ENCODE results near the gene SLIT3.

The SLIT3 gene

DNA sequence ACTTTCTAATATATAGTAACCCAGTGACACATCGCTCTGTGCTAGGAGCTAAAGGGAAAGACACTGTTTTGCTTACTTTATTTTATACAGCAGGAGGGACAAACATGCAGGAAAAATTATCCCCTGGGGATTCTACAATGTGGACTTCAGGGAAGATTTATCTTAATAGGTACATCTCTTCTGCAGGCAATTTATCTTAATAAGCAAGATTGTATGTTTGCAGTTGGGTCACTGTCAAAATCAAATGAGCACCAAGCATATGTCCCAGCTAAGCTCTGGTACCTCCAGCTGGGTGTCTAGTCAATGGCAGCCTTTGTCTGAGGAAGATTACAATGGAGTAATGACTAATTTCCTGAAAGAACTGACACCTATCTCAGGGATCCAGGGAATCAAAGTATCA, 411.9 kb downstream of the SLIT3 start:
- no peak overlapping the region for H3K4me3 ChIP-seq (ENCODE audit: low read length in 2 of 2)
- H3K9ac ChIP-seq (ENCODE audit: low read length in 2 of 2), result no peak overlapping the region
- H3K27ac ChIP-seq (ENCODE audit: low read length), result no peak overlapping the region
- no peaks in the 10 kb centered on the region for H3K9me3 ChIP-seq (ENCODE audit: control insufficient read depth in 2 of 2, low read length in 2 of 2)
- H3K27me3 ChIP-seq (ENCODE audit: control insufficient read depth in 1 of 2, insufficient read depth in 2 of 2, low read length in 2 of 2), result no peaks in the 10 kb centered on the region
- H3K4me1 ChIP-seq (ENCODE audit: control insufficient read depth, insufficient read depth, low read length), result peaks cover 5% of the 10 kb centered on the region
- H3K36me3 ChIP-seq (ENCODE audit: control insufficient read depth in 2 of 2, insufficient read depth in 2 of 2, low read length in 2 of 2), result no peaks in the 10 kb centered on the region

- Histone ChIP-seq H3K4me3 (ENCODE audit: low read length in 2 of 2) (no peak overlapping the region), H3K27me3 (ENCODE audit: control insufficient read depth in 1 of 2, insufficient read depth in 2 of 2, low read length in 2 of 2) (no peaks in the 10 kb centered on the region), H3K9me3 (ENCODE audit: control insufficient read depth in 2 of 2, low read length in 2 of 2) (no peaks in the 10 kb centered on the region), H3K36me3 (ENCODE audit: control insufficient read depth in 2 of 2, insufficient read depth in 2 of 2, low read length in 2 of 2) (peaks cover 0 to 1% of the 10 kb centered on the region in 2 donors), H3K4me1 (ENCODE audit: control insufficient read depth, insufficient read depth, low read length) (peaks cover 5% of the 10 kb centered on the region), H3K9ac (ENCODE audit: low read length in 2 of 2) (no peak overlapping the region), H3K27ac (ENCODE audit: low read length) (no peak overlapping the region)
These were observed 413.0 kb downstream of the SLIT3 start for GRCh38 chr5:168887931-168888330.

GRCh38 chr5:168886157-168886556, 414.8 kb downstream of the SLIT3 start:
- no peak overlapping the region for H3K27ac ChIP-seq (ENCODE audit: low read length)
- H3K9me3 ChIP-seq (ENCODE audit: control insufficient read depth in 2 of 2, low read length in 2 of 2), result no peaks in the 10 kb centered on the region
- peaks cover 0 to 4% of the 10 kb centered on the region in 2 donors for H3K36me3 ChIP-seq (ENCODE audit: control insufficient read depth in 2 of 2, insufficient read depth in 2 of 2, low read length in 2 of 2)
- no peak overlapping the region for H3K9ac ChIP-seq (ENCODE audit: low read length in 2 of 2)
- no peaks in the 10 kb centered on the region for H3K27me3 ChIP-seq (ENCODE audit: control insufficient read depth in 1 of 2, insufficient read depth in 2 of 2, low read length in 2 of 2)
- peaks cover 5% of the 10 kb centered on the region for H3K4me1 ChIP-seq (ENCODE audit: control insufficient read depth, insufficient read depth, low read length)
- H3K4me3 ChIP-seq (ENCODE audit: low read length in 2 of 2), result no peak overlapping the region

GRCh38 chr5:168885324-168886120, 415.4 kb downstream of the SLIT3 start:
- Histone ChIP-seq H3K4me3 (ENCODE audit: low read length in 2 of 2) (no peak overlapping the region), H3K27me3 (ENCODE audit: control insufficient read depth in 1 of 2, insufficient read depth in 2 of 2, low read length in 2 of 2) (no peaks in the 10 kb centered on the region), H3K9me3 (ENCODE audit: control insufficient read depth in 2 of 2, low read length in 2 of 2) (no peaks in the 10 kb centered on the region), H3K4me1 (ENCODE audit: control insufficient read depth, insufficient read depth, low read length) (peaks cover 5% of the 10 kb centered on the region), H3K36me3 (ENCODE audit: control insufficient read depth in 2 of 2, insufficient read depth in 2 of 2, low read length in 2 of 2) (peaks cover 0 to 4% of the 10 kb centered on the region in 2 donors), H3K27ac (ENCODE audit: low read length) (no peak overlapping the region), H3K9ac (ENCODE audit: low read length in 2 of 2) (no peak overlapping the region)

GRCh38 chr5:168883991-168884390, 416.9 kb downstream of the SLIT3 start:
- H3K36me3 ChIP-seq (ENCODE audit: control insufficient read depth in 2 of 2, insufficient read depth in 2 of 2, low read length in 2 of 2), result peaks cover 0 to 4% of the 10 kb centered on the region in 2 donors
- H3K4me1 ChIP-seq (ENCODE audit: control insufficient read depth, insufficient read depth, low read length), result peaks cover 5% of the 10 kb centered on the region
- H3K4me3 ChIP-seq (ENCODE audit: low read length in 2 of 2), result no peak overlapping the region
- no peak overlapping the region for H3K9ac ChIP-seq (ENCODE audit: low read length in 2 of 2)
- no peak overlapping the region for H3K27ac ChIP-seq (ENCODE audit: low read length)
- H3K27me3 ChIP-seq (ENCODE audit: control insufficient read depth in 1 of 2, insufficient read depth in 2 of 2, low read length in 2 of 2), result no peaks in the 10 kb centered on the region
- H3K9me3 ChIP-seq (ENCODE audit: control insufficient read depth in 2 of 2, low read length in 2 of 2), result no peaks in the 10 kb centered on the region

DNA sequence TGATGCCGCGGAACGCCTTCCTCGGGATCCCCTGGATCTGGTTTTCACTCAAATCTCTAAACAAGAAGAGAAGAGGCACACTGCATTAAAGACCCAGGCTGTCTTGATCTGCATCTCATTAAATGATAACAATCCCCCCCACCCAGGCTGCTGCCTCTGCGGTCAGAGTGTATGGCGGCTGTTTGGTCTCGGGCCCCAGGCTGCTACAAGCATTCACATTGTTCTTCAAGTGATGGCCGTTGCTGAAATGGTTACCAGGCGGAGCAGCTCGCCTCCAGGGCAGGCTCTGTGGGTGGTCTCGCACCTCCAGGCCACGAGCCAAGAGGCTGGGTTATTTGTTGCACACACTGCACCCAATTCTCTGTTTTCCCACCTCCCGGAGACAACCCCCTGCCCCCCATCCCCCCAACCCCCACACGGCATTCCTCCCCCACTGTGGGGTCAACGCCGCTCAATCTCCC, 417.6 kb downstream of the SLIT3 start:
- no peak overlapping the region for H3K27ac ChIP-seq (ENCODE audit: low read length)
- no peaks in the 10 kb centered on the region for H3K9me3 ChIP-seq (ENCODE audit: control insufficient read depth in 2 of 2, low read length in 2 of 2)
- H3K9ac ChIP-seq (ENCODE audit: low read length in 2 of 2), result no peak overlapping the region
- no peaks in the 10 kb centered on the region for H3K27me3 ChIP-seq (ENCODE audit: control insufficient read depth in 1 of 2, insufficient read depth in 2 of 2, low read length in 2 of 2)
- H3K4me1 ChIP-seq (ENCODE audit: control insufficient read depth, insufficient read depth, low read length), result peaks cover 5% of the 10 kb centered on the region
- no peak overlapping the region for H3K4me3 ChIP-seq (ENCODE audit: low read length in 2 of 2)
- H3K36me3 ChIP-seq (ENCODE audit: control insufficient read depth in 2 of 2, insufficient read depth in 2 of 2, low read length in 2 of 2), result peaks cover 0 to 4% of the 10 kb centered on the region in 2 donors

- no peaks in the 10 kb centered on the region for H3K27me3 ChIP-seq (ENCODE audit: control insufficient read depth in 1 of 2, insufficient read depth in 2 of 2, low read length in 2 of 2)
- H3K4me3 ChIP-seq (ENCODE audit: low read length in 2 of 2), result no peak overlapping the region
- H3K4me1 ChIP-seq (ENCODE audit: control insufficient read depth, insufficient read depth, low read length), result peaks cover 5% of the 10 kb centered on the region
- H3K36me3 ChIP-seq (ENCODE audit: control insufficient read depth in 2 of 2, insufficient read depth in 2 of 2, low read length in 2 of 2), result peaks cover 0 to 4% of the 10 kb centered on the region in 2 donors
- no peak overlapping the region for H3K9ac ChIP-seq (ENCODE audit: low read length in 2 of 2)
- H3K9me3 ChIP-seq (ENCODE audit: control insufficient read depth in 2 of 2, low read length in 2 of 2), result no peaks in the 10 kb centered on the region
- H3K27ac ChIP-seq (ENCODE audit: low read length), result no peak overlapping the region
These were observed 418.7 kb downstream of the SLIT3 start for GRCh38 chr5:168882283-168882682.

DNA sequence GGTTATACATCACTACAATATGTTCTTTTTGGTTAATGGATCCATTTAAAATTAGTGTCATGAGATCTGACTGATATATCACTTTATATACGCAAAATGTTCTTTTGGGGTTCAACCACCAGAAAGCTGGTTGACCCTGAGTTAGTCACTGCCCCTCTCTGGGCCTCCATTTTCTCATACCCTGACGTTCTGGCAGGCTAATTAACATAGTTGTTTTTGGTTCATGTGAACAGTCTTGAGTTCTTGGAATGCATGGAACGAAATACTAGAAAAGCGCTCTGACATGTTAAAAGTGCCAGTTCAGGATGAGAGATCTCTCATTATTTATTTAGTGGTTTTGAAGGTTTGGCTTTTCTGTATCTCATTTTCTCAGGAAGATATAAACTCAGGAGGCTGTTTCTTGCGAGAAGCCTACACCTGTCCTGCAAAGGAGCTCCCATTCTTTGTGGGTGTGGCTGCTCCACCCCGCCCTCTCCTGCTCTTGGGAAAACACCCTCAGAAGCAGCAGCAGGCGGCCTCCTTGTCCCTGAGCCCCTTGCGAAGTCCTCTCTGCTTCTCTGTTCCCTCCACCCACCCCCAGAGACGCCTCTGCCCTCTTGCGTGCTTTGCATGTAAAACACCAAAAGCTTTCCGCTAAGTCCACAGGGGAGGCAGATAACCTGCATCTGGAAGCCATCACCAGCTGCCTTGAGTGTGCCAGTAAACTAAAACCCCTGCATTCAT, 419.4 kb downstream of the SLIT3 start:
- Histone ChIP-seq H3K36me3 (ENCODE audit: control insufficient read depth in 2 of 2, insufficient read depth in 2 of 2, low read length in 2 of 2) (peaks cover 0 to 4% of the 10 kb centered on the region in 2 donors), H3K9me3 (ENCODE audit: control insufficient read depth in 2 of 2, low read length in 2 of 2) (no peaks in the 10 kb centered on the region), H3K27ac (ENCODE audit: low read length) (no peak overlapping the region), H3K9ac (ENCODE audit: low read length in 2 of 2) (no peak overlapping the region), H3K27me3 (ENCODE audit: control insufficient read depth in 1 of 2, insufficient read depth in 2 of 2, low read length in 2 of 2) (no peaks in the 10 kb centered on the region), H3K4me1 (ENCODE audit: control insufficient read depth, insufficient read depth, low read length) (peaks cover 5% of the 10 kb centered on the region), H3K4me3 (ENCODE audit: low read length in 2 of 2) (no peak overlapping the region)

GRCh38 chr5:168879929-168880328, 421.0 kb downstream of the SLIT3 start:
- H3K4me3 ChIP-seq (ENCODE audit: low read length in 2 of 2), result no peak overlapping the region
- peaks cover 3% of the 10 kb centered on the region for H3K4me1 ChIP-seq (ENCODE audit: control insufficient read depth, insufficient read depth, low read length)
- H3K9me3 ChIP-seq (ENCODE audit: control insufficient read depth in 2 of 2, low read length in 2 of 2), result no peaks in the 10 kb centered on the region
- no peak overlapping the region for H3K27ac ChIP-seq (ENCODE audit: low read length)
- no peak overlapping the region for H3K9ac ChIP-seq (ENCODE audit: low read length in 2 of 2)
- H3K36me3 ChIP-seq (ENCODE audit: control insufficient read depth in 2 of 2, insufficient read depth in 2 of 2, low read length in 2 of 2), result peaks cover 0 to 4% of the 10 kb centered on the region in 2 donors
- no peaks in the 10 kb centered on the region for H3K27me3 ChIP-seq (ENCODE audit: control insufficient read depth in 1 of 2, insufficient read depth in 2 of 2, low read length in 2 of 2)

DNA sequence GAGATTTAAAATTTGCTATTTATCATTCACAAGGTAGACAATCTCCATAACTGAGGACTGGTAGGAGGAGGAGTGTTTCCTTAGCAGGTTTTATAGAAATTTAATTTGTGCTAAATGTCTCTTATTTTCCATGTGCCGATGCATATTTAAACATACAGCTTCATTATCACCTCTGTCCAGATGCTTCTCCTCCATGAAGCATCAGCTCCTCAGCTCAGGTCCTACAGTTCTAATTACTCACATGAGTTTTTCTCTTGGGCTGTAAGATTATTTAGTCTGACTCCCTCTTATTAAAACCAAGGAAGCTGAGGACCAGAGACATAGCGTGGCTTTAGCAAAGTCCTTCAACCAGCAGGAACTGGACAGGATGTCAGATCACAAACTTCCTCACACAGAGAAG, 421.6 kb downstream of the SLIT3 start:
- H3K9ac ChIP-seq (ENCODE audit: low read length in 2 of 2), result no peak overlapping the region
- H3K9me3 ChIP-seq (ENCODE audit: control insufficient read depth in 2 of 2, low read length in 2 of 2), result no peaks in the 10 kb centered on the region
- no peak overlapping the region for H3K27ac ChIP-seq (ENCODE audit: low read length)
- H3K4me1 ChIP-seq (ENCODE audit: control insufficient read depth, insufficient read depth, low read length), result no peaks in the 10 kb centered on the region
- no peak overlapping the region for H3K4me3 ChIP-seq (ENCODE audit: low read length in 2 of 2)
- peaks cover 0 to 4% of the 10 kb centered on the region in 2 donors for H3K36me3 ChIP-seq (ENCODE audit: control insufficient read depth in 2 of 2, insufficient read depth in 2 of 2, low read length in 2 of 2)
- H3K27me3 ChIP-seq (ENCODE audit: control insufficient read depth in 1 of 2, insufficient read depth in 2 of 2, low read length in 2 of 2), result no peaks in the 10 kb centered on the region

Measured in stomach smooth muscle (tissue), 2 donors.